C1 segment of cervical spinal cord (tissue), 14 donors: ENCODE measurements around the gene PHF2.

ENCODE experiments used
- DNase-seq, 14 donors: peaks; one replicate each; lab custom pipeline; 2025; lab: John Stamatoyannopoulos, UW

Gene PHF2

GRCh38 chr9:93567271-93567959 lies 9.0 kb upstream of the PHF2 start:
- DNase-seq: peak in 1 of 14 donors; percentile 56

GRCh38 chr9:93568169-93568568 lies 8.2 kb upstream of the PHF2 start:
- no peak for DNase-seq

DNA sequence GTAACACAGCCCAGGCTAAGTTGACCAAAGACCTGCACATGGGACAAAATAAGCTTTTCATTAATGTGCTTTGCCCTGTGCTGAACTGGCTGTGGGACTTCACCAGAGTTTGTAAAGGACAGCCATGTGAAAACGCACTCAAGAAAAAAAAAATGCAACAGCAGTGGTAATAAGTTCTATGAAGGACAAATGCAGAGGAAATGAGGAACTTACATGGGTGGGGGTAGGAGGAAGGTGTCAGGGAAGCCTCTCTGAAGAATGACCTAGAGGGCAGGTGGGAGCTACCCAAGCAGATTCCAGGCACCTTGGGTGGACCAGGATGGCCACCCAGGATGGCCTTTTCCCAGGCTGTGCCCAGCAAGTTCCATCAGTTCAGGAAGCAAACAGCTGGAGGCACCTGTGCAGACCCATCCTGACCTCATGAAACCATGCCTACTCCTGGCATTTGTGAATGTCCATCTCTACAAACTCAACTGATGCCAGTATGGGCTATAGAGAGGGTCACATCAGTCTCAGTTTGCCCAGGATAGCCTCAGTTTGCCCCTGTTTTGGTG lies 6.7 kb upstream of the PHF2 start:
- no peak for DNase-seq

DNA sequence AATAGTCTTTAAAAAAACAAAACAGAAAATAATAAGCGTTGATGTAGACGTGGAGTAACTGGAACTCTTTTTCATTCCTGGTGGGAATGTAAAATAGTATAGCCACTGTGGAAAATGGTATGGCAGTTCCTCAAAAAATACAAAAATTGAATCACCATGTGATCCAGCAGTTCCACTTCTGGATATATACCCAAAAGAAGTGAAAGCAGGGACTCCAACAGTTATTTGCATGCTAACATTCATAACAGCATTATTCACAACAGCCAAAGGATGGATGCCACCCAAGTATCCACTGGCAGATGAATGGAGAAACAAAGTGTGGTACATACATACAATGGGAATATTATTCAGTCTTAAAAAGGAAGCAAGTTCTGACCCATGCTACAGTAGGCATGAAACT lies 4.2 kb upstream of the PHF2 start:
- no peak for DNase-seq

- no peak for DNase-seq
These were observed 3.5 kb upstream of the PHF2 start for GRCh38 chr9:93572636-93573515.

GRCh38 chr9:93573516-93573828 lies 2.9 kb upstream of the PHF2 start:
- no peak for DNase-seq

GRCh38 chr9:93574091-93574899 lies 2.1 kb upstream of the PHF2 start:
- no peak for DNase-seq

GRCh38 chr9:93574900-93575795 lies 1.2 kb upstream of the PHF2 start:
- DNase-seq: peak in 1 of 14 donors; percentile 54

- peak in 7 of 14 donors; percentile 35 to 62 (median 45) for DNase-seq
These were observed 557 bp upstream of the PHF2 start for GRCh38 chr9:93575796-93576257.

GRCh38 chr9:93577078-93577974 lies 942 bp downstream of the PHF2 start:
- DNase-seq: peak in 3 of 14 donors; percentile 51 to 58 (median 53)

DNA sequence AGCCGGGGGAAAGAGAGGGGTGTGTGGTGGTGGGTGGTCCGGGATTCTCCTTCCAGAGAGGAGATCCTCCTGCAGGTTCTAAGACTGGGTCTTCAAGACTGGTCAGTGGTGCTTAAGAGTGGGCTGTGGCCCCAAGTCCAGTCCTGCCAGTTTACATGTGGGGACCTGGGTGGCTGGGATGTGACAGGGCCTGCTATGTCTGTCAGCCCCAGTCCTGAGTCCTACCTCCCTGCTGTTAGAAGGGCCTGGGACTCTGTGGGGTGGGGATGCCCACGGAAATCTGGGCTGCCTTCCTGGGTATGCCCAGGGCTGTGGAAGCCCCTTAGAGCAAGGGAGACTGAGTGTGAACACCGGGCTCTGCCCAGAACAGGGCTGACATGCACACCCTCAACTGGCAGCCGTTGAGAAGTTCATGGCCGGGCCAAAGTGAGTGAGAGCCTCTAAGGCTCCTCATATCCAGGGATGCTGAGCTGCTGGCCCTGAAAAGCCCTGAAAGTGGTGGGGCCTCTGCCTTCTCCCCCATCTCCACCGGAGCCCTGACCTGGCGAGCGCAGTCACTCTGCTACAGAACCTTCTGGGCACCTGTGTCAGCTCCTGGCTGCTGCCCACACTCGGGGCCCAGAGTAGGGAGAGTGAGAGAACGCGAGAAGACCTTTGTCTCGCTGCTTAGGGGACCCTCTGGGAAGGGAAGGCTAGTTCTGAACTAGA lies 1.7 kb downstream of the PHF2 start:
- peak in 1 of 14 donors; percentile 27 for DNase-seq

DNA sequence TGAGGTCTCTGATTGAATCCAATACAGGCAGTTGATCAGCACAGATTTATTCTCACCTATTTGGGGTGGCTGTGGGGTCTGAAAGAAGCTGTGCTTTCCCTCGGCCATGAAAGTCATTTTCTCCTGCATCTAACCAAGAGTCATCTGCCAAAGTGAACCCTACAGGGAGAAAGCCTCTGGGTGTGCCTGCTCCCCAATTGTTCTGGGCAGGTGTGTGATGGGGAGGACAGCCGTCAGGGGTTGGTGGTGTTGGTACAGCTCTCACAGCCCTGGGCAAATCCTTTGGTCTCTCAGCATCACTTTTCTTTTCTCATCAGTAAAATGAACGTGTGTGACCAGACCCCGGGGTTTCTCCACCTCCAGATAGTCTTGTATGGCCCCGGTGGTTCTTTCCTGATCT lies 2.5 kb downstream of the PHF2 start:
- DNase-seq: no peak

DNA sequence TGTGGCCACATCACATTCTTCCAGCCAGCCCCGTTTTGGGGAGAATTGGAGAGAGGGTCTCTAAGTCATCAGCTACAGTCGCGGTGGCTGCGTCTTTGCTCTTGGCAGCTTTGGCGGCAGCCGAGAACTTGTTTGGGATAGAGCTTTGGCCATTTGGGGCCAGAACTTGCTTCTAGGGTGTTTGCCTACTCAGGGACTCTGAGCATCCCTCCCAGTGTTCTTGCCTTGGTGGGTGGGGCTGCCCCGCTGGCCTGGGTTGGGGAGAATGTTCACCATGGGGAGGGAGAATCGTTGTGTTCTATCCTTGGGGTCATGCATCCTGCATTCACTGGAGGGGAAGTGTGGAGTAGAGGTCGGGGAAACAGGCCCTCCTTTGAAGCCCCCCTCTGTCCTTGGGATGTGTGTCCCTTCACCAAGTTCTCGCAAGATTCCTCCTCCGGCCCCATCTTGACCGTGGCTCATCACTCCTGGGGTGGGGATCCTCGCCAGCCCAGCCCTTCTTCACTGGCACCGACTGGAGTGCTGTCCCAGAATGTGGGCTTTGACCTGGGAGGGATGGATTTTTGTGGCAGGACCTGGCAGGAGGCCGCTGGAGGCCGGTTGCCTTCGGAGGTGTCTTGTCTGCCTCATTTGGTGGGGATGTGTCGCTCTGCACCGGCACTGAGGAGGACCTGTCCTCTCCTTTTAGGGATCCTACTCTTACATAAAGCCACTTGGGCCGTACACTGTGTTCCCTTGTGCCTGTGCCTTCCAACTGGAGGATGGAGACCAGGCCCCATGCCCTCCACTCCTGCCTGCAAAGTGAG lies 3.5 kb downstream of the PHF2 start:
- no peak for DNase-seq

- peak in 1 of 14 donors; percentile 32 for DNase-seq
These were observed 4.4 kb downstream of the PHF2 start for GRCh38 chr9:93580654-93581380.

DNA sequence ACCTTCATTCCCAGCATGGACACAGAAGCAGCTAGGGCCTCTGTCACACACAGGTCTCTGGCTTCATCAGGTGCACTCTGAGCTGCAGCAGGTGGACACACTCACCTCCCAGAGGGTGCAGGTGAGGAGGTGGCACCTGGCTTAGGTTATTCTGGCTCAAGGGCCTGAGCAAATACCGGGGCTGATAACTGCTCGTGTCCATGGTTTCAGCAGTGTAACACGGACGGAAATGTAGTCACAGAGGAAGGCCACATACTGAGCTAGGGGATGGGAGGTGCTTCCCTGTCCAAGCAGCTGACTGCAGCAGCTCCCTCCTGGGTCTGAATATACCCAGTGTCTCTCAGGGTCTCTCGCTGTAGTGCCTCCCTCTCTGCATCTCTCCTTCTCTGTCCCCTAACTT lies 5.7 kb downstream of the PHF2 start:
- peak in 1 of 14 donors; percentile 24 for DNase-seq

GRCh38 chr9:93582550-93582949 lies 6.2 kb downstream of the PHF2 start:
- DNase-seq: no peak

DNA sequence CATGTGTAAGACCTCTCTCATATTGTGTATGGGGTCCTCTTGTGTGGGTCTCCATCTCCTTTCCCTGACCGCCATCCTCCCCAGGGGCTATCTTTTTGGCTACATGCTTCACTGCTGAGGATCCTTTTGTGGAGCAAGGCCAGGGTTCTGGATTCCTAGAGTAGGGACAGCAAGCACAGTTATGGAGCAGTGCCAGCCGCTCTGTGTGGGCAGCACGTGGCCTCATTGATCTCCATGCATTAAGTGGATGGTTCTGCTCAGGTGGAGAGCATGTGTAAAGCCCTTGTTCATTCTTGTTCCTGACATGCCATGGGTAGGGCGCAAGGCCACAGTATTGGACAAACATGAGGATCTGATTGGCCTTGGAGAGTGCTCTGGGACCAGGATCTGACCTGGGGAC lies 8.9 kb downstream of the PHF2 start:
- no peak for DNase-seq
